WTC11 (cell line): ENCODE results near the gene ALG14.

Experiments
- E2F4 ChIP-seq: sonication (generic); formaldehyde crosslinking; IDR thresholded peaks from 2 replicates; pipeline ENCODE4 v1.8.1; 2022; ENCODE audit warnings: low read depth, mild to moderate bottlenecking, moderate library complexity, missing genetic modification reagents, borderline replicate concordance
- FOXJ3 ChIP-seq: sonication (generic); formaldehyde crosslinking; IDR thresholded peaks from 2 replicates; pipeline ENCODE4 v1.9.0; 2021; ENCODE audit warnings: missing genetic modification reagents, mild to moderate bottlenecking, borderline replicate concordance
- IRF2 ChIP-seq: sonication (generic); formaldehyde crosslinking; IDR thresholded peaks from 2 replicates; pipeline ENCODE4 v1.8.0; 2022; ENCODE audit warnings: low read depth, missing genetic modification reagents, borderline replicate concordance
- MXD4 ChIP-seq: fragments of 250-450 bp; sonication (Bioruptor Pico); IDR thresholded peaks from 2 replicates; pipeline ENCODE4 v1.8.0; 2021; ENCODE audit warnings: mild to moderate bottlenecking, moderate library complexity, borderline replicate concordance
- MYBL2 ChIP-seq: sonication (generic); formaldehyde crosslinking; IDR thresholded peaks from 2 replicates; pipeline ENCODE4 v1.8.1; 2023; ENCODE audit warnings: mild to moderate bottlenecking, moderate library complexity, missing genetic modification reagents
- ZNF263 ChIP-seq: sonication (generic); formaldehyde crosslinking; IDR thresholded peaks from 2 replicates; pipeline ENCODE4 v1.8.1; 2022; ENCODE audit warnings: low read depth, mild to moderate bottlenecking, moderate library complexity, missing genetic modification reagents
- TF ChIP-seq, protein P1 (sequence below): fragments of 200-600 bp; IDR thresholded peaks from 2 replicates; pipeline ENCODE4 v1.8.0; 2022; ENCODE audit warnings: antibody characterized with exemption
- TF ChIP-seq, protein P2 (sequence below): sonication (generic); formaldehyde crosslinking; IDR thresholded peaks from 2 replicates; pipeline ENCODE4 v1.8.0; 2022; ENCODE audit warnings: mild to moderate bottlenecking, missing genetic modification reagents
- TF ChIP-seq, protein P3 (sequence below): sonication (generic); formaldehyde crosslinking; conservative IDR thresholded peaks from 2 replicates; pipeline ENCODE4 v1.8.1; 2023; ENCODE audit warnings: mild to moderate bottlenecking, low read depth, missing genetic modification reagents, moderate library complexity

DNA sequence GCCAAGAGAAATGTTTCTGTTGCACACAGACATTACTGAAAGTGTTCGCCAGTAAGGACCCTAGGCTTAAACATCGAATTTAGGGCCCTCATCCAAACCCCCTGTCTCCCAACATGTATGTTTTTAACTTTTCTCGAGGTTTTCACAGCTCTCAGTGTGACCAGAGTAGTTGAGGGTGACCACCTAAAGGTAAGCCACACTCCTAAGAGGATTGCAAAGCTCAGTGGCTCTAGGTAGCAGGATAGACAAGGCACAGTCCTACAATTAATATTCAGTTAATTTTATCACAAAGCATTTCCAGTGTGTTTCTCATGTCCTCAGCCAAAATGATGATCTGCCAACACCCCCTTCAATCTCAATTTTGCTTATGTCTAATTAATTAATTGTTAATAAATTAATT lies 695 bp upstream of the ALG14 start:
- TF ChIP-seq, protein P1, sequence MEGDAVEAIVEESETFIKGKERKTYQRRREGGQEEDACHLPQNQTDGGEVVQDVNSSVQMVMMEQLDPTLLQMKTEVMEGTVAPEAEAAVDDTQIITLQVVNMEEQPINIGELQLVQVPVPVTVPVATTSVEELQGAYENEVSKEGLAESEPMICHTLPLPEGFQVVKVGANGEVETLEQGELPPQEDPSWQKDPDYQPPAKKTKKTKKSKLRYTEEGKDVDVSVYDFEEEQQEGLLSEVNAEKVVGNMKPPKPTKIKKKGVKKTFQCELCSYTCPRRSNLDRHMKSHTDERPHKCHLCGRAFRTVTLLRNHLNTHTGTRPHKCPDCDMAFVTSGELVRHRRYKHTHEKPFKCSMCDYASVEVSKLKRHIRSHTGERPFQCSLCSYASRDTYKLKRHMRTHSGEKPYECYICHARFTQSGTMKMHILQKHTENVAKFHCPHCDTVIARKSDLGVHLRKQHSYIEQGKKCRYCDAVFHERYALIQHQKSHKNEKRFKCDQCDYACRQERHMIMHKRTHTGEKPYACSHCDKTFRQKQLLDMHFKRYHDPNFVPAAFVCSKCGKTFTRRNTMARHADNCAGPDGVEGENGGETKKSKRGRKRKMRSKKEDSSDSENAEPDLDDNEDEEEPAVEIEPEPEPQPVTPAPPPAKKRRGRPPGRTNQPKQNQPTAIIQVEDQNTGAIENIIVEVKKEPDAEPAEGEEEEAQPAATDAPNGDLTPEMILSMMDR = no peak
- TF ChIP-seq FOXJ3 (CRISPR knock-in tag) (no peak), IRF2 (CRISPR knock-in tag) (no peak), ZNF263 (CRISPR knock-in tag) (no peak), E2F4 (no peak), MYBL2 (CRISPR knock-in tag) (no peak), MXD4 (CRISPR knock-in tag) (no peak)
- TF ChIP-seq, protein P2, sequence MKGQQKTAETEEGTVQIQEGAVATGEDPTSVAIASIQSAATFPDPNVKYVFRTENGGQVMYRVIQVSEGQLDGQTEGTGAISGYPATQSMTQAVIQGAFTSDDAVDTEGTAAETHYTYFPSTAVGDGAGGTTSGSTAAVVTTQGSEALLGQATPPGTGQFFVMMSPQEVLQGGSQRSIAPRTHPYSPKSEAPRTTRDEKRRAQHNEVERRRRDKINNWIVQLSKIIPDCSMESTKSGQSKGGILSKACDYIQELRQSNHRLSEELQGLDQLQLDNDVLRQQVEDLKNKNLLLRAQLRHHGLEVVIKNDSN (CRISPR knock-in tag) = no peak
- TF ChIP-seq, protein P3, sequence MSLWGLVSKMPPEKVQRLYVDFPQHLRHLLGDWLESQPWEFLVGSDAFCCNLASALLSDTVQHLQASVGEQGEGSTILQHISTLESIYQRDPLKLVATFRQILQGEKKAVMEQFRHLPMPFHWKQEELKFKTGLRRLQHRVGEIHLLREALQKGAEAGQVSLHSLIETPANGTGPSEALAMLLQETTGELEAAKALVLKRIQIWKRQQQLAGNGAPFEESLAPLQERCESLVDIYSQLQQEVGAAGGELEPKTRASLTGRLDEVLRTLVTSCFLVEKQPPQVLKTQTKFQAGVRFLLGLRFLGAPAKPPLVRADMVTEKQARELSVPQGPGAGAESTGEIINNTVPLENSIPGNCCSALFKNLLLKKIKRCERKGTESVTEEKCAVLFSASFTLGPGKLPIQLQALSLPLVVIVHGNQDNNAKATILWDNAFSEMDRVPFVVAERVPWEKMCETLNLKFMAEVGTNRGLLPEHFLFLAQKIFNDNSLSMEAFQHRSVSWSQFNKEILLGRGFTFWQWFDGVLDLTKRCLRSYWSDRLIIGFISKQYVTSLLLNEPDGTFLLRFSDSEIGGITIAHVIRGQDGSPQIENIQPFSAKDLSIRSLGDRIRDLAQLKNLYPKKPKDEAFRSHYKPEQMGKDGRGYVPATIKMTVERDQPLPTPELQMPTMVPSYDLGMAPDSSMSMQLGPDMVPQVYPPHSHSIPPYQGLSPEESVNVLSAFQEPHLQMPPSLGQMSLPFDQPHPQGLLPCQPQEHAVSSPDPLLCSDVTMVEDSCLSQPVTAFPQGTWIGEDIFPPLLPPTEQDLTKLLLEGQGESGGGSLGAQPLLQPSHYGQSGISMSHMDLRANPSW (CRISPR knock-in tag) = no peak
